ENCODE results near the gene ANGPT4. TPM values are rescaled to one million over a fixed set of nuclear protein-coding genes. Genes with fewer than 3 reads are reported as not detected.

The ANGPT4 gene
- total and polyA plus RNA-seq, 2 of the 8 experiments (the other 6 are each of a cell fraction or from before 2014, with no cell fraction given), result 0.07 to 0.33 TPM

- TF ChIP-seq NANOG (IDR thresholded peaks at IDR 0.05; ENCODE audit: insufficient read depth, low read depth, low read length, poor library complexity, severe bottlenecking) (no peak), TEAD4 (IDR thresholded peaks at IDR 0.05; ENCODE audit: low read depth, low read length) (no peak), ATF3 (IDR thresholded peaks at IDR 0.05; ENCODE audit: insufficient read depth, low read depth, low read length) (no peak), NRF1 (IDR thresholded peaks at IDR 0.05; ENCODE audit: low read depth, low read length) (no peak), RNF2 (IDR thresholded peaks at IDR 0.05; ENCODE audit: borderline replicate concordance, low read depth, low read length, missing control alignments, poor library complexity, severe bottlenecking) (no peak)
Observed at GRCh38 chr20:906001-906520, 10.1 kb downstream of the ANGPT4 start (continued).
